ENCODE measurements around the gene RGPD4.

- TF ChIP-seq SUZ12 (IDR thresholded peaks at IDR 0.05; ENCODE audit: extremely low read depth, insufficient read depth, insufficient read length) = no peak
- no peak for TF ChIP-seq YY1 (IDR thresholded peaks at IDR 0.05; ENCODE audit: insufficient read depth, insufficient read length)
- no peak for TF ChIP-seq ZNF274 (IDR thresholded peaks at IDR 0.05; ENCODE audit: low read depth, low read length)
Observed at GRCh38 chr2:107817378-107817777, 9.3 kb upstream of the RGPD4 start.
